Tibial artery (tissue), 4 donors: Measurements from ENCODE around the gene ACTRT2.
A peak's percentile ranks its signal among the peaks of the same experiment; 100 is the strongest.

Source experiments
- DNase-seq, 2 donors: peaks; one replicate each; pipeline ENCODE4 v3.0.0-alpha.2; 2019
- H3K27ac ChIP-seq, 2 donors: fragments of 200-600 bp; sonication (generic) in 1 of 2; 1 replicate in 1 of 2; 2 replicates in 1 of 2; pipeline ENCODE4 v1.5.1; 2018 to 2019; ENCODE audit warnings: mild to moderate bottlenecking in 1 of 2
- H3K27me3 ChIP-seq, 2 donors: fragments of 200-600 bp; sonication (generic) in 1 of 2; one replicate each; pipeline versions ENCODE4 v1.5.1 to v1.6.0; 2016 to 2019
- H3K36me3 ChIP-seq, 3 donors: fragments of 200-600 bp; sonication (generic) in 2 of 3; one replicate each; pipeline ENCODE4 v1.5.1; 2016 to 2019; ENCODE audit warnings: mild to moderate bottlenecking in 2 of 3
- H3K4me1 ChIP-seq, 4 donors: fragments of 200-600 bp; sonication (generic) in 2 of 4; 1 replicate in 3 of 4; 2 replicates in 1 of 4; pipeline ENCODE4 v1.5.1; 2016 to 2019
- H3K4me3 ChIP-seq, 2 donors: fragments of 200-600 bp; sonication (generic) in 1 of 2; 1 replicate in 1 of 2; 2 replicates in 1 of 2; pipeline ENCODE4 v1.5.1; 2018 to 2019; ENCODE audit warnings: mild to moderate bottlenecking in 2 of 2
- H3K9me3 ChIP-seq, 3 donors: fragments of 200-600 bp; sonication (generic) in 1 of 3; one replicate each; pipeline ENCODE4 v1.5.1; 2016 to 2019
- intact Hi-C: fragments of 100-400 bp; cut with DNase I; formaldehyde crosslinking; loops from one replicate; pipeline ENCODE4 v1.15.0; 2023; ENCODE audit warnings: low total_unique reads
- TF ChIP-seq, protein P1 (sequence below), 2 experiments: fragments of 200-600 bp in 1 of 2; fragments of 450-650 bp in 1 of 2; IDR thresholded peaks; one replicate each; pipeline ENCODE4 v1.5.1; 2017 to 2019; ENCODE audit warnings: antibody characterized with exemption in 2 of 2, mild to moderate bottlenecking in 1 of 2, moderate library complexity in 1 of 2

Gene ACTRT2

DNA sequence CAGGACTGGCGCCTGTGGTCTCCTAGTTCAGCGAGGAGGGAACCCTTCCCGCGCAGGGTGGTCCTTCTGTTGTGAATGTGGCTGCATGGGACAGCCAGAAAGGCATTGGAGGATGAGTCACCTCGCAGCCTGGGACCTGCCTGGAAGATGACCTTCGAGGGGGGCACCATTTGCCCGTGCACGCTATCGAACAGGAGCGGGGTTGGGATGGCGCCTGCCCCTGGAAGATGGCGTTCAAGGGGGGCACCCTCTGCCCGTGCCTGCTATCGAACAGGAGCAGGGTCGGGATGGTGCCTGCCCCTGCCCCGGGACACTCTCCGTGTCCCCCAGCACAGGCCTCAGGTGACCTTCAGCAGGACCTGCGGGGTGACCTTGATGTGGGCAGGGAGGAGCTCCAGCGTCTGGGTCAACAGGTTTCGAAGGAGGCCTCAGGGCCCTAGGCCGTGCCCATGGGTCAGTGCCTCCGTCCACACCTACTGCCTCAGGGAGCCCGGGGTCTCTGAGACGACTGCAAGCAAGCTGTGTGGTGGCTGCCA is 1.7 kb upstream of the ACTRT2 start:
- Histone ChIP-seq H3K4me3 (no peak overlapping the region), H3K36me3 (no peaks in the 10 kb centered on the region), H3K9me3 (no peaks in the 10 kb centered on the region), H3K27me3 (peaks cover 0 to 23% of the 10 kb centered on the region in 2 donors), H3K4me1 (no peaks in the 10 kb centered on the region), H3K27ac (no peak overlapping the region)
- peak; percentile 12 to 60 for DNase-seq
- intact Hi-C loops: no loop called here
- TF ChIP-seq, protein P1, sequence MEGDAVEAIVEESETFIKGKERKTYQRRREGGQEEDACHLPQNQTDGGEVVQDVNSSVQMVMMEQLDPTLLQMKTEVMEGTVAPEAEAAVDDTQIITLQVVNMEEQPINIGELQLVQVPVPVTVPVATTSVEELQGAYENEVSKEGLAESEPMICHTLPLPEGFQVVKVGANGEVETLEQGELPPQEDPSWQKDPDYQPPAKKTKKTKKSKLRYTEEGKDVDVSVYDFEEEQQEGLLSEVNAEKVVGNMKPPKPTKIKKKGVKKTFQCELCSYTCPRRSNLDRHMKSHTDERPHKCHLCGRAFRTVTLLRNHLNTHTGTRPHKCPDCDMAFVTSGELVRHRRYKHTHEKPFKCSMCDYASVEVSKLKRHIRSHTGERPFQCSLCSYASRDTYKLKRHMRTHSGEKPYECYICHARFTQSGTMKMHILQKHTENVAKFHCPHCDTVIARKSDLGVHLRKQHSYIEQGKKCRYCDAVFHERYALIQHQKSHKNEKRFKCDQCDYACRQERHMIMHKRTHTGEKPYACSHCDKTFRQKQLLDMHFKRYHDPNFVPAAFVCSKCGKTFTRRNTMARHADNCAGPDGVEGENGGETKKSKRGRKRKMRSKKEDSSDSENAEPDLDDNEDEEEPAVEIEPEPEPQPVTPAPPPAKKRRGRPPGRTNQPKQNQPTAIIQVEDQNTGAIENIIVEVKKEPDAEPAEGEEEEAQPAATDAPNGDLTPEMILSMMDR (IDR thresholded peaks at IDR 0.05): no peak

DNA sequence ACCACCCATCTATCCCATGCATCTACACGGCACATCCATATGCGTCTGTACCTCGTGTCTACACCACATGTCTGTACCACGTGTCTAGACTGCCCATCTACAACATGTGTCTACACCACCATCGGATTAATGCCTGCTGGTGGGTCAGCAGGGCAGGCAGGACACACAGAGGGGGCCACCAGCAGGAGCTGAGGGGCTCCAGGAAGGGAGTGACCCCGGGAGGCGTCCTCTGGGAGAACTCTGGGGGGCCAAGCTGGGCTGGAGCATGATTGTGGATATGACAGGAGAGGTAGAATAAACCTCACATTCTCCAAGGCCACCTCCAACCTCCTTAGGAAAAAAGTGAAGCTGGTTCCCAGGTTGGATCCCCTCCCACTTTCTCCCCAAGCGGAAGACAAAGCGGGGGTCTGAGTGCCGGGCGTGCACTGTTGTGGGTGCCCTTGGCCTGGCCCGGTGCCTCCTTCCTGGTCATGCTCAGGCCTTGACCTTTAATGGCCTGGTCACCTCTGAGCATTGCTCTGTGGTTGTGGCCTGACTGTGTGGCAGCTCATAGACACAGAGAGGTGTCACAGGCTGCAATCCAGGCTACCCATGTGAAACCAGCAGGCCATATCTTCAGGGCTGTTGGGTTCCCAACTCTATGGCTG is 881 bp upstream of the ACTRT2 start:
- Histone ChIP-seq H3K36me3 (no peaks in the 10 kb centered on the region), H3K27ac (no peak overlapping the region), H3K27me3 (peaks cover 0 to 23% of the 10 kb centered on the region in 2 donors), H3K4me3 (no peak overlapping the region), H3K4me1 (no peaks in the 10 kb centered on the region), H3K9me3 (no peaks in the 10 kb centered on the region)
- TF ChIP-seq, protein P1 (IDR thresholded peaks at IDR 0.05): no peak
- peak; percentile 1 to 59 for DNase-seq
- intact Hi-C loops: no loop called here

DNA sequence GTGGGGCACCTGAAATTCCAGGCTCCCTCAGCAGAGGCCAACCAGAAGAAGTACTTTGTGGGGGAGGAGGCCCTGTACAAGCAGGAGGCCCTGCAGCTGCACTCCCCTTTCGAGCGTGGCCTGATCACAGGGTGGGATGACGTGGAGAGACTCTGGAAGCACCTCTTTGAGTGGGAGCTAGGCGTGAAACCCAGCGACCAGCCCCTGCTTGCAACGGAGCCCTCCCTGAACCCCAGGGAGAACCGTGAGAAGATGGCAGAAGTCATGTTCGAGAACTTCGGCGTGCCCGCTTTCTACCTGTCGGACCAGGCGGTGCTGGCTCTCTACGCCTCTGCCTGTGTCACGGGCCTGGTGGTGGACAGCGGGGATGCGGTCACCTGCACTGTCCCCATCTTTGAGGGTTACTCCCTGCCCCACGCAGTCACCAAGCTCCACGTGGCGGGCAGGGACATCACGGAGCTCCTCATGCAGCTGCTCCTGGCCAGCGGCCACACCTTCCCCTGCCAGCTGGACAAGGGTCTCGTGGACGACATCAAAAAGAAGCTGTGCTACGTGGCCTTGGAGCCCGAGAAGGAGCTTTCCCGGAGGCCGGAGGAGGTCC is 634 bp downstream of the ACTRT2 start:
- TF ChIP-seq, protein P1 (IDR thresholded peaks at IDR 0.05): no peak
- Histone ChIP-seq H3K4me1 (no peaks in the 10 kb centered on the region), H3K27ac (no peak overlapping the region), H3K27me3 (peaks cover 0 to 15% of the 10 kb centered on the region in 2 donors), H3K4me3 (no peak overlapping the region), H3K36me3 (no peaks in the 10 kb centered on the region), H3K9me3 (no peaks in the 10 kb centered on the region)
- intact Hi-C loops: no loop called here
- peak in 1 of 2 donors; percentile 62 for DNase-seq

DNA sequence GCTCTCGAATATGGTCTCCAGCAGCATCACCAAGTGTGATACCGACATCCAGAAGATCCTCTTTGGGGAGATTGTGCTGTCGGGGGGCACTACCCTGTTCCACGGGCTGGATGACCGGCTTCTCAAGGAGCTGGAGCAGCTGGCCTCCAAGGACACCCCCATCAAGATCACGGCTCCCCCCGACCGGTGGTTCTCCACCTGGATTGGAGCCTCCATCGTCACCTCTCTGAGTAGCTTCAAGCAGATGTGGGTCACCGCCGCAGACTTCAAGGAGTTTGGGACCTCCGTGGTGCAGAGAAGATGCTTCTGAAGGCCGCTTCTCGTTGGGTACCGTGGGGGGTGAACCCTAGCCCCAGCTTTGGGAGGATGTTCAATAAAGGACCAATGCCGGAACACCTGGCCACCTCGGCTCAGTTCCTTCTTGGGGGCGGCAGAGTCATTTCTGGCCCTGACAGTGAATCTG is 1.3 kb downstream of the ACTRT2 start:
- Histone ChIP-seq H3K27me3 (peaks cover 0 to 12% of the 10 kb centered on the region in 2 donors), H3K9me3 (no peaks in the 10 kb centered on the region), H3K4me1 (no peaks in the 10 kb centered on the region), H3K4me3 (no peak overlapping the region), H3K36me3 (no peaks in the 10 kb centered on the region), H3K27ac (no peak overlapping the region)
- peak in 1 of 2 donors; percentile 51 for DNase-seq
- TF ChIP-seq, protein P1 (IDR thresholded peaks at IDR 0.05): no peak
- intact Hi-C loops: no loop called here

DNA sequence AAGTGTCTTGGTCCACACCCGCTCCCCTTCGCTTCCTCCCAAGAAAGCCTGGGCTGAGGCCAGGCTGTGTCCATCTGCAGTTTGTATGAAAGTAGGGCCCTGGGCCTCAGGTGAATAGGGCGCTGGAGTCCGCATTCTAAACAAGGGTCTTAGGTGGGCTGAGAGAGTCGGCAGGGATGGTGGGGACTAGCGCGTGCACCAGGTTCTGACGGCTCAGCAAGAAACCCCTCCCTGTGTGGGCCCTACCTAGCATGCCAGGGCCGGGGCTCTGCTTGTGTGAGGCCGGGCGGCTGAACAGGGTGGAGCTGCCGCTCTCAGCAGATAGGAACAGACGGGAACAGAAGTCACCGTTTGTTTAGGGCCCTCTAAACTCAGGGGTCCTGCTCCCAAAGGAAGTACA is 1.7 kb downstream of the ACTRT2 start:
- Histone ChIP-seq H3K4me3 (no peak overlapping the region), H3K27me3 (peaks cover 0 to 12% of the 10 kb centered on the region in 2 donors), H3K9me3 (no peaks in the 10 kb centered on the region), H3K36me3 (no peaks in the 10 kb centered on the region), H3K4me1 (no peaks in the 10 kb centered on the region), H3K27ac (no peak overlapping the region)
- DNase-seq: peak; percentile 13 to 33
- intact Hi-C loops: no loop called here
- TF ChIP-seq, protein P1 (IDR thresholded peaks at IDR 0.05): no peak
